Endothelial cell of umbilical vein (primary cell): Measurements from ENCODE around the gene VMP1. TPM values are rescaled to one million over a fixed set of nuclear protein-coding genes. Genes with fewer than 3 reads are reported as not detected.
"Not testable (repeated sequence)": the region's sequence is repeated elsewhere in the genome, so short reads cannot be mapped to it uniquely, and the experiment has no call there.

Experiments
- BruUV-seq: library from RNA; stranded (reverse); fragments of 400-500 nt; replicated peaks from 2 replicates; lab custom pipeline; 2021; lab: Mats Ljungman, UMichigan
- CTCF ChIA-PET: fragments of 300-600, 350-600 bp; sonication (Branson Sonifier 250); formaldehyde crosslinking; loops from one replicate; lab custom pipeline; 2021; ENCODE audit warnings: antibody characterized with exemption, inconsistent platforms; lab: Charles Lee
- POLR2A ChIA-PET: fragments of 300-600, 350-600 bp; sonication (Branson Sonifier 250); formaldehyde crosslinking; loops from one replicate; lab custom pipeline; 2021; ENCODE audit warnings: antibody characterized with exemption, inconsistent platforms; lab: Charles Lee
- DNase-seq: peaks from one replicate; pipeline ENCODE4 v3.0.0-alpha.2; 2011; ENCODE audit warnings: low read depth, low spot score
- FAIRE-seq: peaks from 2 replicates; lab custom pipeline; 2011; peaks lifted over from hg19 to GRCh38; lab: Jason Lieb, UNC
- H2AFZ ChIP-seq: 2 replicates; pipeline ENCODE4 v1.6.0; 2012; ENCODE audit warnings: low read depth, low read length, control low read depth, inconsistent platforms
- H3K27ac ChIP-seq: 2 replicates; pipeline ENCODE4 v1.5.1; 2011; ENCODE audit warnings: low read depth, mild to moderate bottlenecking, control low read depth, low read length, moderate library complexity; ENCODE audit not compliant: insufficient read depth
- H3K27me3 ChIP-seq, 2 experiments: 2 replicates each; pipeline versions ENCODE4 v1.6.0 to v1.6.1; 2011; ENCODE audit warnings: low read length in 2 of 2, mixed read lengths in 1 of 2; ENCODE audit not compliant: control insufficient read depth in 2 of 2, insufficient read depth in 2 of 2
- H3K36me3 ChIP-seq, 2 experiments: 2 replicates in 1 of 2; 3 replicates in 1 of 2; pipeline ENCODE4 v1.5.1; 2011; ENCODE audit warnings: low read length in 2 of 2, mild to moderate bottlenecking in 1 of 2, moderate library complexity in 1 of 2; ENCODE audit not compliant: control insufficient read depth in 2 of 2, insufficient read depth in 2 of 2; ENCODE audit errors: extremely low read depth in 1 of 2
- H3K4me1 ChIP-seq: 3 replicates; pipeline ENCODE4 v1.5.1; 2011; ENCODE audit warnings: mild to moderate bottlenecking, low read length; ENCODE audit not compliant: control insufficient read depth, insufficient read depth; ENCODE audit errors: extremely low read depth
- H3K4me2 ChIP-seq: 2 replicates; pipeline ENCODE4 v1.6.1; 2011; ENCODE audit warnings: low read length, control low read depth, mixed read lengths; ENCODE audit not compliant: insufficient read depth
- H3K4me3 ChIP-seq, 3 experiments: fragments of 200-600 bp in 1 of 3; sonication (generic), shearing (Covaris generic) in 1 of 3; replicated peaks in 1 of 3; 2 replicates each; pipeline ENCODE4 v1.5.1; 2011 to 2016; ENCODE audit warnings: control low read depth in 3 of 3, low read length in 3 of 3, mild to moderate bottlenecking in 2 of 3, inconsistent platforms in 1 of 3, low read depth in 1 of 3, moderate library complexity in 1 of 3; ENCODE audit not compliant: insufficient read depth in 1 of 3
- H3K79me2 ChIP-seq: 2 replicates; pipeline ENCODE4 v1.6.0; 2012; ENCODE audit warnings: low read length, inconsistent platforms; ENCODE audit not compliant: control insufficient read depth, insufficient read depth
- H3K9ac ChIP-seq: replicated peaks from 2 replicates; pipeline ENCODE3; 2011; ENCODE audit warnings: low read length, control low read depth; ENCODE audit not compliant: insufficient read depth; ENCODE audit errors: extremely low read depth
- H3K9me1 ChIP-seq: replicated peaks from 3 replicates; pipeline ENCODE4 v1.6.0; 2011; ENCODE audit warnings: mild to moderate bottlenecking, low read length; ENCODE audit not compliant: control insufficient read depth, insufficient read depth; ENCODE audit errors: extremely low read depth
- H3K9me3 ChIP-seq: replicated peaks from 2 replicates; pipeline ENCODE4 v1.5.1; 2012; ENCODE audit warnings: low read length, inconsistent platforms; ENCODE audit not compliant: control insufficient read depth, insufficient read depth
- H4K20me1 ChIP-seq: replicated peaks from 2 replicates; pipeline ENCODE3; 2011; ENCODE audit warnings: mild to moderate bottlenecking, low read length; ENCODE audit not compliant: control insufficient read depth, insufficient read depth; ENCODE audit errors: extremely low read depth
- EZH2 ChIP-seq: IDR thresholded peaks from 2 replicates; pipeline ENCODE4 v1.6.1; 2012; ENCODE audit warnings: borderline replicate concordance, low read depth, mild to moderate bottlenecking, moderate library complexity, low read length, inconsistent platforms; ENCODE audit not compliant: severe bottlenecking
- FOS ChIP-seq: IDR thresholded peaks from 2 replicates; pipeline ENCODE4 v1.6.1; 2011; ENCODE audit warnings: mild to moderate bottlenecking, low read length, moderate library complexity, borderline replicate concordance; ENCODE audit not compliant: insufficient read depth
- GATA2 ChIP-seq: IDR thresholded peaks from 2 replicates; pipeline ENCODE4 v1.7.0; 2011; ENCODE audit warnings: low read depth, mild to moderate bottlenecking, moderate library complexity, mixed read lengths, low read length; ENCODE audit not compliant: insufficient read length, insufficient read depth
- JUN ChIP-seq: IDR thresholded peaks from 2 replicates; pipeline ENCODE4 v1.6.1; 2011; ENCODE audit warnings: borderline replicate concordance, low read depth; ENCODE audit not compliant: insufficient read length, insufficient read depth
- MYC ChIP-seq: IDR thresholded peaks from one replicate; pipeline ENCODE4 v1.6.1; 2011; ENCODE audit warnings: mild to moderate bottlenecking, low read depth, low read length
- POLR2A ChIP-seq: IDR thresholded peaks from 2 replicates; pipeline ENCODE4 v1.6.1; 2012; ENCODE audit warnings: low read depth, mild to moderate bottlenecking, control low read depth, low read length
- POLR2AphosphoS5 ChIP-seq: IDR thresholded peaks from 2 replicates; pipeline ENCODE4 v1.6.1; 2012; ENCODE audit warnings: low read depth, mild to moderate bottlenecking, control low read depth, low read length, moderate library complexity; ENCODE audit not compliant: insufficient read depth
- dilution Hi-C: fragments of 300-500 bp; cut with MboI; formaldehyde crosslinking; loops from one replicate; pipeline ENCODE4 v1.15.0; 2019; ENCODE audit warnings: low sequenced_read_pairs; ENCODE audit not compliant: extremely low pct_ligation_motif_present
- intact Hi-C: fragments of 100-400 bp; cut with micrococcal nuclease; formaldehyde crosslinking; loops from one replicate; pipeline ENCODE4 v1.10.0; 2022
- polyA plus RNA-seq, 4 experiments: library from polyadenylated mRNA; depleted of rRNA in 3 of 4; stranded (reverse) in 3 of 4; unstranded in 1 of 4; fragments of >200 nt; gene quantifications; 2 replicates each; pipeline versions ENCODE4 v1.2.1 to v1.2.3, GENCODE V29; 2011 to 2012; ENCODE audit warnings: missing spikeins in 1 of 4
- total RNA-seq: library from RNA; stranded (reverse); gene quantifications from 2 replicates; pipeline ENCODE4 v1.2.3, GENCODE V29; 2021
- TF ChIP-seq, protein P1 (sequence below): IDR thresholded peaks from 2 replicates; pipeline ENCODE4 v1.6.1; 2011; ENCODE audit not compliant: insufficient read depth, insufficient read length
- TF ChIP-seq, protein P2 (sequence below), 2 donors: IDR thresholded peaks; 1 replicate in 1 of 2; 2 replicates in 1 of 2; pipeline ENCODE4 v1.5.1; 2011; ENCODE audit warnings: low read length in 2 of 2, mild to moderate bottlenecking in 2 of 2, moderate library complexity in 2 of 2, control low read depth in 1 of 2, inconsistent platforms in 1 of 2, low read depth in 1 of 2; ENCODE audit not compliant: insufficient read depth in 1 of 2; ENCODE audit errors: extremely low read depth in 1 of 2

Gene VMP1
- total and polyA plus RNA-seq, 2 donors (not counting 3 experiments of a cell fraction or from before 2014, with no cell fraction given) = 138 to 270 TPM

DNA sequence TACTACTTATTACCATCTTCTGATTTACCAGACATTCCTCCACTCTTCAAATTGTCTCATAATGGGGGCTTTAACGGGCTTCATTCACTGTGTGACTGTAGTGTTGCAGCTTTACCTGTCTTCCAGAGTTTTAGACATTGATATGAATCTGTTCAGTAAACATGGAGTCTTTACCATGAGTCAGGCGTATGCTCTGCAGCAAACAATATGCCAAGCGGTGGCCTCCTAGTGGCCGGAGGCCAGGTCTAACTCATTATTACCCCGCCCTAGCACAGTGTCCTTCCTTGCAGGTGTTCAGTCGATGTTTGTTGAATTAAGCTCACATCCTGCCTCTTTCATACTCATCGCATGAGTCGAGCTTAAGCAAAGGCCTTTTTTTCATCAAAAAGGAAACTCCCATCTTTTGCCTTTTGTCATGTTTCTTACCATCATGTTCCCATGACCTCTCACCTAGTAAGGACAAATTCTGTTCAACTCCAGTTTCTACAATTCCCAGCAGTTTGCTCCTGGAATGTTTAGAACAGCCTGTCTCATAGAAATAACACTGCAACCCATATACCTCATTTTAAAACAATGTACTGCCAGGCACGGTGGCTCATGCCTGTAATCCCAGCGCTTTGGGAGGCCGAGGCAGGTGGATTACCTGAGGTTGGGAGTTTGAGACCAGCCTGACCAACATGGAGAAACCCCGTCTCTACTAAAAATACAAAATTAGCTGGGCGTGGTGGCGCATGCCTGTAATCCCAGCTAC, 145.9 kb downstream of the VMP1 start:
- H3K4me1 ChIP-seq = peaks cover 26% of the 10 kb centered on the region

DNA sequence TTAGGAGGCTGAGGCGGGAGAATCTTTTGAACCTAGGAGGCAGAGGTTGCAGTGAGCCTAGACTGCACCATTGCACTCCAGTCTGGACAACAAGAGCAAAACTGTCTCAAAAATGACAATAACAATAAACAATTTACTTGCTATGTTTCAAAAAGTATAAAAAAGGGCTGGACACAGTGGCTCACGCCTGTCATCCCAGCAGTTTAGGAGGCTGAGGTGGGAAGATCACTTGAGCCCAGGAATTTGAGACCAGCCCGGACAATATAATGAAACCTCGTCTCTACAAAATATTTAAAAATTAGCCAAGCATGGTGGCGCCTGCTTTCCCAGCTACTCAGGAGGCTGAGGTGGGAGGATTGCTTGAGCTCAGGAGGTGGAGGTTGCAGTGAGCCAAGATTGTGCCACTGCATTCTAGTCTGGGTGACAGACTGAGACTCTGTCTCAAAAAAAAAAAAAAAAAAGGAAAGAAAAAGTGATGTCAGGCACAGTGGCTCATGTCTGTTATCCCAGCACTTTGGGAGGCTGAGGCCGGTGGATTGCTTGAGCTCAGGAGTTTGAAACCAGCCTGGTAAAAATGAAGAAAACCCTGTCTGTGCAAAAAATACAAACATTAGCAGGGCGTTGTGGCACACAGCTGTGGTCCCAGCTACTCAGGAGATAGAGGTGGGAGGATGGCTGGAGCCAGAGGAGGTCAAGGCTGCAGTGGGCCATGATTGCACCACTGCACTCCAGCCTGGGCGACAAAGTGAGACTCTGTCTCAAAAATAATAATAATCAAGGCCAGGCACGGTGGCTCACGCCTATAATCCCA, 146.7 kb downstream of the VMP1 start:
- H2AFZ ChIP-seq, H3K79me2 ChIP-seq, H3K4me2 ChIP-seq, H4K20me1 ChIP-seq, H3K27me3 ChIP-seq, H3K36me3 ChIP-seq, DNase-seq, H3K9me3 ChIP-seq, FAIRE-seq, H3K9me1 ChIP-seq, H3K4me3 ChIP-seq, dilution Hi-C loops, H3K9ac ChIP-seq, BruUV-seq: not testable (repeated sequence)
- intact Hi-C loops = loop anchor here (1.0 kb wide), 1 partner anchor 10 kb away; no protein-coding TSS in a partner anchor
- Histone ChIP-seq H3K4me1 (peaks cover 26% of the 10 kb centered on the region), H3K27ac (peak overlapping the region; percentile 73)
- ChIA-PET POLR2A (interaction anchor here (0.6 to 1.6 kb wide), 6 partner anchors 11 to 146 kb away, joined by 3 to 15 read pairs (median 4); partner anchors contain the start of genes PTRH2 and VMP1), CTCF (interaction anchor here (0.6 kb wide), 3 partner anchors 11 to 97 kb away, joined by 3 to 6 read pairs (median 4); no protein-coding TSS in a partner anchor)

More for the DNA sequence above, 145.9 kb downstream of the VMP1 start:
- Histone ChIP-seq H4K20me1 (no peaks in the 10 kb centered on the region), H2AFZ (peak overlapping the region; percentile 4), H3K27me3 (no peaks in the 10 kb centered on the region), H3K9me3 (no peaks in the 10 kb centered on the region), H3K4me3 (no peak overlapping the region), H3K9ac (no peak overlapping the region), H3K4me2 (no peak overlapping the region), H3K27ac (peak overlapping the region; percentile 68), H3K79me2 (no peaks in the 10 kb centered on the region), H3K9me1 (no peaks in the 10 kb centered on the region), H3K36me3 (no peaks in the 10 kb centered on the region)
- DNase-seq (peak; percentile 85), FAIRE-seq (peak; percentile 64)
- dilution Hi-C loops (no loop called here), intact Hi-C loops (loop anchor here (1.0 kb wide), 1 partner anchor 9 kb away; no protein-coding TSS in a partner anchor)
- BruUV-seq = TSS peak; percentile 15
- ChIA-PET CTCF (interaction anchor here (0.6 kb wide), 3 partner anchors 10 to 96 kb away, joined by 3 to 6 read pairs (median 4); no protein-coding TSS in a partner anchor), POLR2A (interaction anchor here (0.6 to 1.6 kb wide), 6 partner anchors 10 to 146 kb away, joined by 3 to 15 read pairs (median 4); partner anchors contain the start of genes PTRH2 and VMP1)
- peak; percentile 71 for TF ChIP-seq POLR2AphosphoS5
- TF ChIP-seq, protein P1, sequence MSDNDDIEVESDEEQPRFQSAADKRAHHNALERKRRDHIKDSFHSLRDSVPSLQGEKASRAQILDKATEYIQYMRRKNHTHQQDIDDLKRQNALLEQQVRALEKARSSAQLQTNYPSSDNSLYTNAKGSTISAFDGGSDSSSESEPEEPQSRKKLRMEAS = no peak
- no peak for TF ChIP-seq MYC
- TF ChIP-seq GATA2 = peak; percentile 53
- TF ChIP-seq FOS = peak; percentile 61
- TF ChIP-seq, protein P2, sequence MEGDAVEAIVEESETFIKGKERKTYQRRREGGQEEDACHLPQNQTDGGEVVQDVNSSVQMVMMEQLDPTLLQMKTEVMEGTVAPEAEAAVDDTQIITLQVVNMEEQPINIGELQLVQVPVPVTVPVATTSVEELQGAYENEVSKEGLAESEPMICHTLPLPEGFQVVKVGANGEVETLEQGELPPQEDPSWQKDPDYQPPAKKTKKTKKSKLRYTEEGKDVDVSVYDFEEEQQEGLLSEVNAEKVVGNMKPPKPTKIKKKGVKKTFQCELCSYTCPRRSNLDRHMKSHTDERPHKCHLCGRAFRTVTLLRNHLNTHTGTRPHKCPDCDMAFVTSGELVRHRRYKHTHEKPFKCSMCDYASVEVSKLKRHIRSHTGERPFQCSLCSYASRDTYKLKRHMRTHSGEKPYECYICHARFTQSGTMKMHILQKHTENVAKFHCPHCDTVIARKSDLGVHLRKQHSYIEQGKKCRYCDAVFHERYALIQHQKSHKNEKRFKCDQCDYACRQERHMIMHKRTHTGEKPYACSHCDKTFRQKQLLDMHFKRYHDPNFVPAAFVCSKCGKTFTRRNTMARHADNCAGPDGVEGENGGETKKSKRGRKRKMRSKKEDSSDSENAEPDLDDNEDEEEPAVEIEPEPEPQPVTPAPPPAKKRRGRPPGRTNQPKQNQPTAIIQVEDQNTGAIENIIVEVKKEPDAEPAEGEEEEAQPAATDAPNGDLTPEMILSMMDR (IDR thresholded peaks at IDR 0.05; ENCODE audit: extremely low read depth in 1 of 2, insufficient read depth in 1 of 2, low read depth in 1 of 2, low read length in 2 of 2) = peak; percentile 45 to 60
- TF ChIP-seq EZH2 = no peak
- no peak for TF ChIP-seq POLR2A
- peak; percentile 64 for TF ChIP-seq JUN
